Prostate gland (tissue), 2 donors: ENCODE results near the gene THEMIS2. TPM values are rescaled to one million over a fixed set of nuclear protein-coding genes. Genes with fewer than 3 reads are reported as not detected.

Experiments used
- DNase-seq: peaks from one replicate; pipeline ENCODE4 v3.0.0-alpha.2; 2019; ENCODE audit warnings: low spot score
- H3K27ac ChIP-seq, 2 donors: fragments of 200-600 bp; sonication (generic); 2 replicates each; pipeline ENCODE4 v1.5.1; 2017 to 2019
- H3K27me3 ChIP-seq: fragments of 200-600 bp; sonication (generic); replicated peaks from 2 replicates; pipeline ENCODE4 v1.5.1; 2019; ENCODE audit not compliant: insufficient read depth
- H3K36me3 ChIP-seq, 2 donors: fragments of 200-600 bp; sonication (generic); 1 replicate in 1 of 2; 2 replicates in 1 of 2; pipeline versions ENCODE4 v1.5.1 to v1.8.1; 2017 to 2019
- H3K4me1 ChIP-seq: fragments of 200-600 bp; sonication (generic); replicated peaks from 2 replicates; pipeline ENCODE4 v1.5.1; 2019
- H3K4me3 ChIP-seq, 2 donors: fragments of 200-600 bp; sonication (generic); 2 replicates each; pipeline ENCODE4 v1.5.1; 2017 to 2019
- H3K9me3 ChIP-seq: fragments of 200-600 bp; sonication (generic); 2 replicates; pipeline ENCODE4 v1.5.1; 2017
- POLR2A ChIP-seq: fragments of 450-650 bp; IDR thresholded peaks from one replicate; pipeline ENCODE4 v1.6.1; 2016; ENCODE audit warnings: antibody characterized with exemption, mild to moderate bottlenecking
- POLR2AphosphoS5 ChIP-seq: sonication (generic); formaldehyde crosslinking; IDR thresholded peaks from one replicate; pipeline ENCODE4 v1.6.1; 2017; ENCODE audit warnings: antibody characterized with exemption
- WGBS: methylation state at CpG from one replicate; pipeline ENCODE4 v1.1.5; 2018; 5-methylcytosine and 5-hydroxymethylcytosine counted together
- intact Hi-C: fragments of 100-400 bp; cut with DNase I; formaldehyde crosslinking; loops from one replicate; pipeline ENCODE4 v1.14.2; 2022
- total RNA-seq, 2 donors: library from RNA; depleted of rRNA; stranded (reverse); fragments of >200 nt; gene quantifications; one replicate each; pipeline ENCODE4 v1.1.0, GENCODE V29; 2016
- TF ChIP-seq, protein P1 (sequence below), 4 experiments: fragments of 200-600 bp in 2 of 4; fragments of 450-650 bp in 2 of 4; sonication (generic) in 2 of 4; IDR thresholded peaks; 1 replicate in 3 of 4; 2 replicates in 1 of 4; pipeline ENCODE4 v1.5.1; 2016 to 2019; ENCODE audit warnings: antibody characterized with exemption in 4 of 4, mild to moderate bottlenecking in 2 of 4, moderate library complexity in 2 of 4

THEMIS2 gene
- total RNA-seq, 2 donors from 2014 or later: 3.6 to 140 TPM

DNA sequence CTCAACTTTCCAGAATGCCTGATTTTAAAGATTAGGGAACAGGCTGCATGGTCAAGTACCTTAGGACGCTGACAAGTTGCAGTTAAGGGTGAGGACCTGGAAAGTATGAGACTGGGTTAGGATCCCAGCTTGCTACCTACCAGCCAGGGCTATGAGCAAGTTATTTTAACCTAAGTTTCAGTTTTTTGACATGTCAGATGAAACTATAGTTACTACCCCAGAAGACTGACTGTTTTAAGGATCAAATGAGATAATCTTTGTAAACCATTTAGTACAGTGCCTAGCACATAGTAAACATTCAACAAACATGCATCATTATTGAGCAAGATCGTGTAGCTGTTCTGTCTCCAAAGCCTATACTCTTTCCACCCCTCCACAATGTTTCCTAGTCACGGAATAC, 14.4 kb downstream of the THEMIS2 start:
- Histone ChIP-seq H3K4me3 (no peak overlapping the region), H3K36me3 (no peaks in the 10 kb centered on the region), H3K4me1 (no peaks in the 10 kb centered on the region), H3K27ac (peak overlapping the region in 1 of 2 donors; percentile 17), H3K9me3 (no peaks in the 10 kb centered on the region), H3K27me3 (no peaks in the 10 kb centered on the region)
- no peak for DNase-seq
- no peak for TF ChIP-seq POLR2AphosphoS5
- no peak for TF ChIP-seq POLR2A
- TF ChIP-seq, protein P1, sequence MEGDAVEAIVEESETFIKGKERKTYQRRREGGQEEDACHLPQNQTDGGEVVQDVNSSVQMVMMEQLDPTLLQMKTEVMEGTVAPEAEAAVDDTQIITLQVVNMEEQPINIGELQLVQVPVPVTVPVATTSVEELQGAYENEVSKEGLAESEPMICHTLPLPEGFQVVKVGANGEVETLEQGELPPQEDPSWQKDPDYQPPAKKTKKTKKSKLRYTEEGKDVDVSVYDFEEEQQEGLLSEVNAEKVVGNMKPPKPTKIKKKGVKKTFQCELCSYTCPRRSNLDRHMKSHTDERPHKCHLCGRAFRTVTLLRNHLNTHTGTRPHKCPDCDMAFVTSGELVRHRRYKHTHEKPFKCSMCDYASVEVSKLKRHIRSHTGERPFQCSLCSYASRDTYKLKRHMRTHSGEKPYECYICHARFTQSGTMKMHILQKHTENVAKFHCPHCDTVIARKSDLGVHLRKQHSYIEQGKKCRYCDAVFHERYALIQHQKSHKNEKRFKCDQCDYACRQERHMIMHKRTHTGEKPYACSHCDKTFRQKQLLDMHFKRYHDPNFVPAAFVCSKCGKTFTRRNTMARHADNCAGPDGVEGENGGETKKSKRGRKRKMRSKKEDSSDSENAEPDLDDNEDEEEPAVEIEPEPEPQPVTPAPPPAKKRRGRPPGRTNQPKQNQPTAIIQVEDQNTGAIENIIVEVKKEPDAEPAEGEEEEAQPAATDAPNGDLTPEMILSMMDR (IDR thresholded peaks at IDR 0.05): no peak
- intact Hi-C loops: no loop called here
- WGBS: 77% methylated on average over 3 of the region's 3 CpGs

DNA sequence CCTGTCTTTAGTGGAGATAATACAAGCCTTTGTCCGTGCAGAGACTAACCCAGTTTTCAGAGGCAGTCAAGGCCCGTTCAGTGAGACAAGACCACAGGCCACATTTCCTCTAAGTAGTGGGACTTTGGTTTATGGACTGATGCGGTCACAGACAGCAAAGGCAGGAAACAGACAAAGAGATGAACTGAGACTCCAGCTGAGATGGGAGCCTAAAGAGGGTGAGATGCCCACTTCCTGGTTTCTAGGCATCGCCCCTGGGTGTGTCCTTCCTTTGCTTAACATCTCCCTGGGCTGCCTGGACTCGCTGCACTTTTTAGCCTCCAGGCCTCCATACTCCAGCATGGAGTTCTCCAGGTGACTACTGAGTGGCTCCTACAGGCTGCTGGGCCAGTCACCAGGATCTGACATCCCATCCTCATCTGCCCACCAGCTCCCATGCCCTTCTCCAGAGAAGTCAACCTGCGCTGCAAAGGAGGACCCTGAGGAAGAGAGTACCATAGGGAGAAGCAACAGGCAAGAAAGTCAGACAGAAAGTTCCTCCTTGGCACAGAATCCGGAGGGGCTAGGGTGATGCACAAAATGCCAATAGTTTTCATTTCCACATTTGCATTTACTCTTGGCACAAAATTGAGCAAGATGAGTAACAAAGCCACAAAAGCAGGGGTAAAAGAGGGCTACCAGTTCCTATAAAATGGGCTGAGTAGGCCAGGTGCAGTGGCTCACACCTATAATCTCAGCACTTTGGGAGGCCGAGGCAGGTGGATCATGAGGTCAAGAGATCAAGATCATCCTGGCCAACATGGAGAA, 15.1 kb downstream of the THEMIS2 start:
- no peaks in the 10 kb centered on the region for H3K4me1 ChIP-seq
- 75% methylated on average over 8 of the region's 8 CpGs for WGBS
- H3K4me3 ChIP-seq: no peak overlapping the region
- no peak for DNase-seq
- intact Hi-C loops: no loop called here
- H3K36me3 ChIP-seq: peaks cover 0 to 5% of the 10 kb centered on the region in 2 donors
- no peak for TF ChIP-seq POLR2AphosphoS5
- no peak for TF ChIP-seq POLR2A
- TF ChIP-seq, protein P1 (IDR thresholded peaks at IDR 0.05): no peak
- H3K27ac ChIP-seq: peak overlapping the region in 1 of 2 donors; percentile 17
- no peaks in the 10 kb centered on the region for H3K9me3 ChIP-seq
- no peaks in the 10 kb centered on the region for H3K27me3 ChIP-seq

DNA sequence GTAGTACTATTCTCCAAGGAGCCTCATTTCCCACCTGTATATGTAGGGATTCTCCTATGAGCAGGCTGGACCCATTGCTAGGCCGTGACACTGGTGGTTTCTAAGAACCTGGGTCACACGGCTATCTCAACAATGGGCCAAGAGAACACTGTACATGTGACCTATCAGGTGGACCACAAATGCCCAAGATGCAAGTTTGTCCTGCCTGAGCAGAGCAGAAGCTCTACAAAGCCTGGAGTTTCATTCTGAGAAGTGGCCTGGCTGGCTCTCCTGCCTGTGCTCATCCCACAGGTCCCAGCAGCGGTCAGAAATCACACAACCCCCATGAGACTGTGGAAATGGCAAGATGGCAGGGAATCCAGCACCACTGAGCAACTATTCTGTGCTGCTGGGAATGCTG, 17.2 kb downstream of the THEMIS2 start:
- no peak for DNase-seq
- intact Hi-C loops: no loop called here
- H3K9me3 ChIP-seq: no peaks in the 10 kb centered on the region
- peaks cover 0 to 15% of the 10 kb centered on the region in 2 donors for H3K36me3 ChIP-seq
- 85% methylated on average over 3 of the region's 3 CpGs for WGBS
- no peaks in the 10 kb centered on the region for H3K27me3 ChIP-seq
- no peaks in the 10 kb centered on the region for H3K4me1 ChIP-seq
- TF ChIP-seq POLR2A (no peak), POLR2AphosphoS5 (no peak)
- TF ChIP-seq, protein P1 (IDR thresholded peaks at IDR 0.05): no peak
- no peak overlapping the region for H3K27ac ChIP-seq
- no peak overlapping the region for H3K4me3 ChIP-seq

DNA sequence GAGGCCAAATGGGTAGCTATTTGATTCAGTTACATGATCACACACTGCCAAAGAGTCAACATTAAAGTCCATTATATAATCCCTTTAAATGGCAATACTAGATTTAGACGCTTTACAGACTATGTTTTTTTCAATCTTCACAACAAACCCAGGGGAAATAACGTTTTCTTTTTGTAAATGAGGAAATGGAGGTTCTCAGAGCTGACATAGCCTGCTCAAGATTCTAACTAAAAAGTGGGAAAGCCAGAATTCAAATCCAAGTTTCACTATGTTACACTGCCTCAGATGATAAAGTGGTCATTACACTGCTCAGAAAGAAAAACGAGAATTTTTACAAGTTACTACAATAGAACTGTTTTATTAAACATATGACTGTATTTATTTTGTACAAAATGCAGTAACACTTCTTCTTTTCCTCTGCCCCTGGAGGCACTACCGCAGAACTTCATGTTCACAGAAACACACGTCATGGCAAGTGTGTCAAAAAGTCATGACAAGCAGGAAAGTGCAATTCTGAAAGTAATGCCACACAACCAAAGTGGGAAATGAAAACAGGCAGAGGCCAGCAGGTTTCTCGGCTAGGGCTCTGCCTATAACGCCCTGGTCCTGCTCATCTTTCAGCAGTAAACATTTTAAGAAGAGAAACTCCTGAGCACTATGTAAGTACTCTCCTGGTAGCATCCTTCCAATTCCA, 19.0 kb downstream of the THEMIS2 start:
- WGBS: 71% methylated on average over 7 of the region's 7 CpGs
- intact Hi-C loops: no loop called here
- no peak for DNase-seq
- no peaks in the 10 kb centered on the region for H3K9me3 ChIP-seq
- no peak overlapping the region for H3K4me3 ChIP-seq
- peak overlapping the region in 1 of 2 donors; percentile 19 for H3K27ac ChIP-seq
- H3K36me3 ChIP-seq: peaks cover 3 to 18% of the 10 kb centered on the region in 2 donors
- TF ChIP-seq POLR2AphosphoS5 (no peak), POLR2A (no peak)
- TF ChIP-seq, protein P1 (IDR thresholded peaks at IDR 0.05): no peak
- H3K4me1 ChIP-seq: no peaks in the 10 kb centered on the region
- no peaks in the 10 kb centered on the region for H3K27me3 ChIP-seq
